Calu3 (cell line): Measurements from ENCODE around the gene JADE1. TPM values are rescaled to one million over a fixed set of nuclear protein-coding genes. Genes with fewer than 3 reads are reported as not detected.

Experiments
- BruUV-seq: library from RNA; stranded (reverse); fragments of 400-500 nt; replicated peaks from 2 replicates; lab custom pipeline; 2021; lab: Mats Ljungman, UMichigan
- CTCF ChIA-PET: fragments of 300-600 bp; sonication (Branson Sonifier 250); formaldehyde crosslinking; loops from one replicate; lab custom pipeline; 2022; ENCODE audit warnings: antibody characterized with exemption; lab: Charles Lee
- DNase-seq: peaks from one replicate; pipeline ENCODE4 v3.0.0; 2022
- H3K27ac Mint-ChIP-seq: one replicate; pipeline ENCODE4 v1.8.0; 2022; ENCODE audit warnings: mixed read lengths; ENCODE audit not compliant: unreplicated experiment
- H3K27me3 Mint-ChIP-seq: one replicate; pipeline ENCODE4 v1.8.0; 2022; ENCODE audit warnings: mixed read lengths; ENCODE audit not compliant: unreplicated experiment
- H3K36me3 Mint-ChIP-seq: one replicate; pipeline ENCODE4 v1.8.0; 2022; ENCODE audit warnings: mild to moderate bottlenecking, moderate library complexity, mixed read lengths; ENCODE audit not compliant: insufficient read depth, unreplicated experiment
- H3K4me1 Mint-ChIP-seq: one replicate; pipeline ENCODE4 v1.8.0; 2022; ENCODE audit warnings: mild to moderate bottlenecking, low read depth, mixed read lengths; ENCODE audit not compliant: unreplicated experiment
- H3K4me3 Mint-ChIP-seq: one replicate; pipeline ENCODE4 v1.8.0; 2022; ENCODE audit warnings: mild to moderate bottlenecking, low read depth, moderate library complexity, mixed read lengths; ENCODE audit not compliant: unreplicated experiment
- H3K9me3 Mint-ChIP-seq: one replicate; pipeline ENCODE4 v1.8.0; 2022; ENCODE audit warnings: low read depth, mixed read lengths; ENCODE audit not compliant: unreplicated experiment
- CTCF ChIP-seq: fragments of 200-600 bp; IDR thresholded peaks from one replicate; pipeline ENCODE4 v1.8.0; 2022; ENCODE audit warnings: antibody characterized with exemption; ENCODE audit not compliant: unreplicated experiment
- intact Hi-C: fragments of 100-400 bp; cut with micrococcal nuclease; formaldehyde crosslinking; loops from one replicate; pipeline ENCODE4 v1.10.0; 2022; ENCODE audit not compliant: unreplicated experiment
- total RNA-seq: library from RNA; stranded (reverse); gene quantifications from 2 replicates; pipeline ENCODE4 v1.2.3, GENCODE V29; 2022

JADE1 gene
- total RNA-seq, 1 experiment from 2014 or later = 33.9 TPM

GRCh38 chr4:128854433-128854832 is 44.9 kb downstream of the JADE1 start:
- intact Hi-C loops = no loop called here
- H3K4me1 Mint-ChIP-seq = no peaks in the 10 kb centered on the region
- no peak for TF ChIP-seq CTCF
- no peak for DNase-seq
- no peaks in the 10 kb centered on the region for H3K27me3 Mint-ChIP-seq
- no TSS peak for BruUV-seq
- no peaks in the 10 kb centered on the region for H3K9me3 Mint-ChIP-seq
- H3K27ac Mint-ChIP-seq = no peak overlapping the region
- H3K4me3 Mint-ChIP-seq = no peak overlapping the region
- peaks cover 48% of the 10 kb centered on the region for H3K36me3 Mint-ChIP-seq
- CTCF ChIA-PET = no interaction called here

- peaks cover 37% of the 10 kb centered on the region for H3K36me3 Mint-ChIP-seq
- H3K27ac Mint-ChIP-seq = no peak overlapping the region
- no peak for TF ChIP-seq CTCF
- H3K9me3 Mint-ChIP-seq = no peaks in the 10 kb centered on the region
- CTCF ChIA-PET = no interaction called here
- no peak overlapping the region for H3K4me3 Mint-ChIP-seq
- H3K4me1 Mint-ChIP-seq = no peaks in the 10 kb centered on the region
- no peaks in the 10 kb centered on the region for H3K27me3 Mint-ChIP-seq
- intact Hi-C loops = no loop called here
- BruUV-seq = no TSS peak
- DNase-seq = no peak
Measured at GRCh38 chr4:128855621-128856020, 46.1 kb downstream of the JADE1 start.

GRCh38 chr4:128856246-128856645 is 46.7 kb downstream of the JADE1 start:
- no peak overlapping the region for H3K27ac Mint-ChIP-seq
- no peak overlapping the region for H3K4me3 Mint-ChIP-seq
- no peak for TF ChIP-seq CTCF
- no peaks in the 10 kb centered on the region for H3K27me3 Mint-ChIP-seq
- intact Hi-C loops = no loop called here
- CTCF ChIA-PET = interaction anchor here (0.6 kb wide), 1 partner anchor 130 kb away, joined by 3 read pairs; no protein-coding TSS in a partner anchor
- no TSS peak for BruUV-seq
- H3K9me3 Mint-ChIP-seq = no peaks in the 10 kb centered on the region
- peaks cover 37% of the 10 kb centered on the region for H3K36me3 Mint-ChIP-seq
- H3K4me1 Mint-ChIP-seq = no peaks in the 10 kb centered on the region
- DNase-seq = no peak

GRCh38 chr4:128858879-128859671 is 49.6 kb downstream of the JADE1 start:
- no peak overlapping the region for H3K4me3 Mint-ChIP-seq
- H3K4me1 Mint-ChIP-seq = no peaks in the 10 kb centered on the region
- H3K27ac Mint-ChIP-seq = peak overlapping the region; percentile 22
- intact Hi-C loops = no loop called here
- H3K36me3 Mint-ChIP-seq = peaks cover 45% of the 10 kb centered on the region
- H3K27me3 Mint-ChIP-seq = no peaks in the 10 kb centered on the region
- DNase-seq = no peak
- CTCF ChIA-PET = no interaction called here
- BruUV-seq = no TSS peak
- no peaks in the 10 kb centered on the region for H3K9me3 Mint-ChIP-seq
- TF ChIP-seq CTCF = no peak
